NK-92 (cell line): Measurements from ENCODE around the gene PRRT2.
A peak's percentile ranks its signal among the peaks of the same experiment; 100 is the strongest.
"Not testable (repeated sequence)": the region's sequence is repeated elsewhere in the genome, so short reads cannot be mapped to it uniquely, and the experiment has no call there.

Experiments used
- DNase-seq: peaks from one replicate; lab custom pipeline; 2025; ENCODE audit not compliant: unreplicated experiment; lab: John Stamatoyannopoulos, UW

The PRRT2 gene

DNA sequence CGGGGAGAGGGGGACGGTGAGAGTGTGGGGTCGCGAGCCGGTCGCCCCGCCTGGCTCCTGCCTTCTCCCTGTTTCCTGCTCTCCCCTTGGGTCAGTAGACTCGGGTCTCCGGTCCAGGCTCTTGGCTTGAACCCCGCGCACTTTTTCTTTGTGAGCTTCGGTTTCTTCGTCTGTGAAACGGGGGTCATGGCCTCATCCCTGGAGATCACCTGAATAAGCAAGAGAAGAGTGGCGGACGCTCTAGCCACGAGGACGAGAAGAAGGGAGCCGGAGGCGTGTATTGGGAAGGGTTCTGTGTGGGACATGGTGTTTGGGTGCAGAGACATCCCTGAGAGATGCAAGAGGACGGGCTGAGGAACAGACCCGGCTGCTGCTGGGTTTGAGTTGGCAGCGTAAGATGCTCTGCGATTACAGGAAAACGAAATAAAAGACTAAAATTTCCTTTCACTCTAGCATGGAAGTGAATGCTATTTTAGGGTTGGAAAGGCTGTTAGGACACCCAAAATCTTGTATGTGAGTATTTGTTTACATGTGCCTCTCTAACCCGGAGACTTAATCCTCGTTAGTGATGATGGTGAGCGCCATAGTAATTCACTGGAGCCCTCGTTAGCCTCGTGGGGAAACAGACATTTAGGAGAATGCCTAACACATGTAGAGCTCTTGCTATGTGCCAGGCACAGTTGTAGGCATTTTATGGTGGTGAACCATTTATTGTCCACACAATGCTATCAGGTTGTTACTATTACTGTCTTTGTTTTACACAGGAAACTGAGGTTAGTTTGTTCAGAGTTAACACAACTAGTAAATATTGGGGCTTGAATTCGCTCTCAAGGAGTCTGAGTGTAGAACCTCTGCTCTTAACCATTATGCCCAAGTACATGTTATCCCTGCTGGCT is 20.8 kb upstream of the PRRT2 start:
- no peak for DNase-seq

DNA sequence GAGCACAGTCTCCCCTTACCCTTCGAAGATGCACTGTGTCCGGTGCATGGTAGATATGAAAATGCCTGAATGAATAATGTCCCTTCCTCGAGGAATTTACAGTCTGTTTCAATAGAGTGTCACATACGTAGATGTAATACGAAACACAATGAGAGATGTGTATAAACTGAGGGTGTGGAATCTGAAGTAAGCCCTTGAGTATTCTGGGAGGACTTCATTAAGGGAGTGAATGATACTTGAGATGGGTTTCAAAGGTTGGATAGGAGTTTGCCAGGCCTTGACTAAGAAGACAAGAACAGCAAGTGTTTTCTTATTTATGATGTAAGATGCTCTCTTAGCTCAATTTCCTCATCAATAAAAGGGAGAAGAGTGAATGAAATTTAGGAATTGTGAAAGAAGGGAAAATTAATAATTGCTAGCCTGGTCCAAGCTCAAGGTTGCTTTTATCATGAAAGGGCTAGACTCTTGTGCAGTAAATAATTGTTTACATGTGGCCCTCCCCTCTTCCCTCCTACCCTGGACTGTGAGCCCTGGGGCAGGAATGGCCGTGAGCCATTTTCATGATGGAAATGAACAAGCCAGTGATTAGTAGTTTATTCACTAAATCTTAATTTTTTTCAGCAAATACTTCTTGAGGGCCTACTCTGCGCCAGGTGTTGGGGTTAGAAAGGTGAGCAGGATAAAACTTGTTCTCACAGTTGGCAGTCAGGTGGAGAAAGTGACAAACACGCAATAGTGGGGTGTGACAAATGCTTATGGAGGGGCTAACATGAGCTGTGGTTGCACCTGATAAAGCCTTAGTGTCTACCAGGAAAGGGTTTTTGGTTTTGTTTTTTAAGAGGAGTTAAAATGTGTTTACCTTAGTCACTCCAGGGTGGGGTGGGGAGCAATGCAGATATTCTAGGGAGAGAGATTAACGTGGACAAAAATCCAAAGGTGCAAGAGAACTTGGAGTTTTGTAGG is 19.9 kb upstream of the PRRT2 start:
- no peak for DNase-seq

GRCh38 chr16:29793153-29793552 is 18.8 kb upstream of the PRRT2 start:
- not testable (repeated sequence) for DNase-seq

- no peak for DNase-seq
Measured at GRCh38 chr16:29794231-29794710, 17.7 kb upstream of the PRRT2 start.

DNA sequence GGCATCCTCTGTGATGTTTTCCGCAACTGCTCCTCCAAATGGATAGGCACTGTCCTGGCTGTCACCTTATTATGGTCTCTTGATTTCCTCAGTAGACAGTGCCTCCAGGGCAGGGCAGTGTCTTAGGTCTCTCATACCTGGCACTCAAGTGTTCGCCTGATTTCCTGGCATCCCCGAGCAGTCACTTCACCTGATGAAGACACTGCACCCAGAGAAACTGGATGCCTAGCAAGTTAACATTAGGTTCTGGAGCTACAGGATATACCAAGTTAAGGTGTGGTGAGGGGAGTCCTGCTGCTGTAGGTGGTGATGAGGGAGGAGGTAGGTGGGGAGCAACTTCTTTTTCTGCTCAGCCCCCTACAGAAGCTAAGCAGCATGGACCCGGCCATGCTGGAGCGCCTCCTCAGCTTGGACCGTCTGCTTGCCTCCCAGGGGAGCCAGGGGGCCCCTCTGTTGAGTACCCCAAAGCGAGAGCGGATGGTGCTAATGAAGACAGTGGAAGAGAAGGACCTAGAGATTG is 9.5 kb upstream of the PRRT2 start:
- DNase-seq: no peak

GRCh38 chr16:29804020-29804419 is 8.0 kb upstream of the PRRT2 start:
- no peak for DNase-seq

DNA sequence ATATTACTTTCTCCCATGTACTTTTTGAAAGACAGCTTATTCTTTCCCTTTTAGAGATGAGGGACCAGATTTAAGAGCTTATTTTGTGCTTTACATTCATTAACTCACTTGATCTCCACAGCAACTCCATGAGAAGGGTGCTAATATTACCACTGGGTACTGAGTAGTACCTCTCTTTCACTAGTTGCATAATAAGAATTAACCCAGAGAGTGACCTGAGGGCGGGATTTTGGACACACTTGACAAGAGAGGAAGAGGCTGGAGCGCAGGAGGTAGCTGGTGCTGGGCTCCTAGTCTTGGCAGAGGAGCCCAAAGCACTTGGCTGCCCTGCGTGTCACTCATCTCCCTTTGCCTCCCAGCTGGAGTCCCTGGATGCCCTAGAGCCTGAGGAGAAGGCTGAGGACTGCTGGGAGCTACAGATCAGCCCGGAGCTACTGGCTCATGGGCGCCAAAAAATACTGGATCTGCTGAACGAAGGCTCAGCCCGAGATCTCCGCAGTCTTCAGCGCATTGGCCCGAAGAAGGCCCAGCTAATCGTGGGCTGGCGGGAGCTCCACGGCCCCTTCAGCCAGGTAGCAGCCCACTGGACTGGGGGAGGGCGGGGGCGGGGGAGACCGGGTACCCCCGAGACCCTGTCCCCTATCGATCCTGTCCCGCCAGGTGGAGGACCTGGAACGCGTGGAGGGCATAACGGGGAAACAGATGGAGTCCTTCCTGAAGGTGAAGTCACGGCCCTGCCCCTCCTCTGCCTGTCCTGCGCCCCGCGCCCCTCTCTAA is 7.3 kb upstream of the PRRT2 start:
- DNase-seq: no peak

- DNase-seq: peak; percentile 88
Measured at GRCh38 chr16:29805232-29806098, 6.5 kb upstream of the PRRT2 start.

DNA sequence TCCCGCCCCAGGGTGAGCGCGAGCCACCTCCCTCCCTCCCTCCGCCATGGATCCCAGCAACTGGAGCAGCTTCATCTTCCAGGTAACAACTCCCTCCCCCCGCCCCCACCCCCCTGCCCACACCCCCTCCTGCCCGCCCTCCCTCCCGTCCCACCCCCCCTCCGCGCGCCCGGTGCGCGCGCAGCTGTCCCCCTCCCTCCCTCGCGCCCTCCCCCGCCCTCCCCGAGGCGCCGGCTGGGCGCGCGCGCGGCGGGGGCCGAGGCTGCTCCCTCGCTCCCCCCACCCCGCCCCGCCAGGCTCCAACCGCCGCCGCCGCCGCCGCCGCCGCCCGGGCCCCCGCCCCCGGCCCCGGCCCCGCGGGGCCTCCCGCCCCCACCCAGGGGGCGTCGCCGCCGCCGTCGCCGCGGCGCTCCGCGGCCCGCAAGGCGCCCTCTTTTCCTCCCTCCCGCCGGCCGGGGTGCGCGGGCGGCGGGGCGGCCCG is 5.9 kb upstream of the PRRT2 start, which contains the start of gene MAZ:
Gene MAZ, plus strand, starts transcription at position 431 of the 481 bp plus-strand sequence. CDS start 173 bp downstream, outside the sequence.
- DNase-seq: no peak

DNA sequence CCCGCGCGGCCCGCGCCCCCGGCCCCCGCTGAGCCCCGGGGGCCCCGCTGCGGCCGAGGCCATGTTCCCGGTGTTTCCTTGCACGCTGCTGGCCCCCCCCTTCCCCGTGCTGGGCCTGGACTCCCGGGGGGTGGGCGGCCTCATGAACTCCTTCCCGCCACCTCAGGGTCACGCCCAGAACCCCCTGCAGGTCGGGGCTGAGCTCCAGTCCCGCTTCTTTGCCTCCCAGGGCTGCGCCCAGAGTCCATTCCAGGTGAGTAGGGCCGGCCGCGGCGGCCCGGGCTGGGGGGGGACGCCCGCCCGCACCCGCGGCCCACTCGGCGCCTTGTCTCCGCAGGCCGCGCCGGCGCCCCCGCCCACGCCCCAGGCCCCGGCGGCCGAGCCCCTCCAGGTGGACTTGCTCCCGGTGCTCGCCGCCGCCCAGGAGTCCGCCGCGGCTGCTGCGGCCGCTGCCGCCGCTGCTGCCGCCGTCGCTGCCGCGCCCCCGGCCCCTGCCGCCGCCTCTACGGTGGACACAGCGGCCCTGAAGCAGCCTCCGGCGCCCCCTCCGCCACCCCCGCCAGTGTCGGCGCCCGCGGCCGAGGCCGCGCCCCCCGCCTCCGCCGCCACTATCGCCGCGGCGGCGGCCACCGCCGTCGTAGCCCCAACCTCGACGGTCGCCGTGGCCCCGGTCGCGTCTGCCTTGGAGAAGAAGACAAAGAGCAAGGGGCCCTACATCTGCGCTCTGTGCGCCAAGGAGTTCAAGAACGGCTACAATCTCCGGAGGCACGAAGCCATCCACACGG is 5.2 kb upstream of the PRRT2 start:
- DNase-seq: no peak

DNA sequence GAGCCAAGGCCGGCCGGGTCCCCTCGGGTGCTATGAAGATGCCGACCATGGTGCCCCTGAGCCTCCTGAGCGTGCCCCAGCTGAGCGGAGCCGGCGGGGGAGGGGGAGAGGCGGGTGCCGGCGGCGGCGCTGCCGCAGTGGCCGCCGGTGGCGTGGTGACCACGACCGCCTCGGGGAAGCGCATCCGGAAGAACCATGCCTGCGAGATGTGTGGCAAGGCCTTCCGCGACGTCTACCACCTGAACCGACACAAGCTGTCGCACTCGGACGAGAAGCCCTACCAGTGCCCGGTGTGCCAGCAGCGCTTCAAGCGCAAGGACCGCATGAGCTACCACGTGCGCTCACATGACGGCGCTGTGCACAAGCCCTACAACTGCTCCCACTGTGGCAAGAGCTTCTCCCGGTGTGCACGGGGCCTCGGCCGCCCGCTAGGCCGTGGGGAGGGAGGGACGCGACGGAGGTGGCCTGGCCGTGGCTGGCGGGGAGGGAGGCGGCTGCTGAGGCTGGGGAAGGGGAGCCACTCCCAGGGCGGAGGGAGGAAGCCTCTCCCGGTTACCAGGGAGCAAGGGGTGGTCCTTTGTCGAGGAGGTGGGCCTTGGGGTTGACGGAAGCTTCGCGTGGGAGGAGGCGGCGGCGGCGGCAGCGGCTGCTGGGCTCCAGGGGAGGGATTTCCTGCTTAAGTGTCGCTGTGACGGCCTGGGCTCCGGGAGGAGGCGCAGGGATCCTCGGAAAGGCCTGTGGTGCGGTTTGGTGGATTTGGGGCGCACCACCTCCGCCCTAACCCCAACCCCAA is 4.4 kb upstream of the PRRT2 start:
- peak; percentile 50 for DNase-seq

GRCh38 chr16:29808219-29808900 is 3.6 kb upstream of the PRRT2 start:
- no peak for DNase-seq

- DNase-seq: no peak
Measured at GRCh38 chr16:29809031-29809747, 2.8 kb upstream of the PRRT2 start.

DNA sequence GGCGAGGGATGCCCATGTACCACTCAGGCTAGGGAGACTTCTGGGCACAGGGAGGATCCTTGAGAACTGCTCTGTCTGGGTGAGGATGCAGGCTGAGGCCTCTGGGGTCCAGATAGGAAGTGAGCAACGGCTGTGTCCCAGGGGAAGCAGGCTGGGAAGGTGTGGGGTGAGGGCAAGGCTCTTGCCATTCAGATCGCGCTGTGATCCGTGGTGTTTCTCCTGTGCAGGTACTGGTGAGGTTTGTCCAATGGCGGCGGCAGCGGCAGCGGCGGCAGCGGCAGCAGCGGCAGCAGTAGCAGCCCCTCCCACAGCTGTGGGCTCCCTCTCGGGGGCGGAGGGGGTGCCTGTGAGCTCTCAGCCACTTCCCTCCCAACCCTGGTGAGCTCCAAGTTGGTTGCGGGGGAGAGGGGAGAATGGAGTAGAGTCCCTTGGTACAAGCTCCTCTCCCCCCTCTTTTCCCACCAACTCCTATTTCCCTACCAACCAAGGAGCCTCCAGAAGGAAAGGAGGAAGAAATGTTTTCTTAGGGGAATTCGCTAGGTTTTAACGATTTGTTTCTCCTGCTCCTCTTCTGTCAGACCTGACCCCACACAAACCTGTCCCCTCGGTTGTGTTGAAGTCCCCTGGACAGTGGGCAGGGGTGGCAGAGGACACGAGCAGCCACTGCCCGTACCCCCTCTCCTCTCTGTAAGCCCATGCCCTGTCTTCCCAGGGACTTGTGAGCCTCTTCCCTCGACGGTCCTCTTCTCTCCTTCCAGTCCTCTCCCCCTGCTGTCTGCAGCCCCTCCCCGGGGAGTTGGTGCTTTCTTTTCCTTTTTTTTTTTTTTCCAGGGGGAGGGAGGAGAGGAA is 1.9 kb upstream of the PRRT2 start:
- no peak for DNase-seq

DNA sequence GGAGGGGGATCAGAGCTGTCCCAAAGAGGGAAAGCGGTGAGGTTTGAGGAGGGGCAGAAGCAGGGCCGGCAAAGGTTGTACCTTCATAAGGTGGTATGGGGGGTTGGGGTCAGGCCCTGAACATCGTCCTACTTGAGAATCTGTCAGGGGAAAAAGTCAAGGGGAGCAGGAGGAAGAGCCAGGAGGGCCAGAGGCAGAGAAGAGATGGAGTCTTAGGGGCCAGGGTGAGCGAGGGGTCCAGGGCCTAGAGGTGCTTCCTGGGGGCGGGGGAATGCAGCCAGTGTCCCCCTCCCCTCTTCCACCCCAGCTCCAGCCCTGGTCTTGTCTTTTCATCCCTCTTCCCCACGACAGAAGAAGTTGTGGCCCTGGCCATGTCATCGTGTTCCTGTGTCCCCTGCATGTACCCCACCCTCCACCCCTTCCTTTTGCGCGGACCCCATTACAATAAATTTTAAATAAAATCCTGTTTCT is 1.3 kb upstream of the PRRT2 start:
- DNase-seq: no peak
